Bone marrow (tissue), 2 donors: Measurements from ENCODE around the gene SHCBP1L.

ENCODE experiments used
- DNase-seq, 2 donors: peaks; one replicate each; lab custom pipeline; 2025; lab: John Stamatoyannopoulos, UW

The SHCBP1L gene

DNA sequence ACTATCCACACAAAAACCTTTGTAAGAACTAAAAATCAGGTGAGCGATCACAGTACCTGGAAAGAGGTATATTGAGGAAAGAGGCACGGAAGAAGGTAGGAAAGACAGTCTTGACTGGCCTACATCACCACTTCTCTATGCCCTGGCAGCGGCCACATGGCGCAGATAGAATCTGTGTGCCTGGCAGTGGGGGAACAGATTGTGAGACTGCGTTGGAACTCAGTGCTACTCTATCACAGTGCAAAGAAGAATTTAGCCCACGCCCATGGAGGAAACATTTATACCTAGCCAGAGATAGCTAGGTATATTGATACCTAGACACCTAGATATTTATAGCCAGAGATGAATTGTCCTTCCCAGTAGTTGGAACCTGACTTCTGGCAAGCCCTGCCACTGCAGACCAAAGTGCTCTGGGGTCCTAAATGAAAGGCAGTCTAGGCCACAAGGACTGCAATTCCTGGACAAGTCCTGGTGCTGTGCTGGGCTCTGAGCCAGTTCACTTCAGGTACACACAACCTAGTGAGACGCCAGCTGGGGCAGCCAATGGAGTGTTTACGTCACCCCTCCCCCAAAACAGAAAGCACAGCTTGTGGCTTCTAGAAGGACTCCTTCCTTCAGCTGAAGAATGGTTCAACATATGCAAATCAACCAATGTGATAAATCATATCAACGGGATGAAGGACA, 61.9 kb downstream of the SHCBP1L start:
- no peak for DNase-seq

DNA sequence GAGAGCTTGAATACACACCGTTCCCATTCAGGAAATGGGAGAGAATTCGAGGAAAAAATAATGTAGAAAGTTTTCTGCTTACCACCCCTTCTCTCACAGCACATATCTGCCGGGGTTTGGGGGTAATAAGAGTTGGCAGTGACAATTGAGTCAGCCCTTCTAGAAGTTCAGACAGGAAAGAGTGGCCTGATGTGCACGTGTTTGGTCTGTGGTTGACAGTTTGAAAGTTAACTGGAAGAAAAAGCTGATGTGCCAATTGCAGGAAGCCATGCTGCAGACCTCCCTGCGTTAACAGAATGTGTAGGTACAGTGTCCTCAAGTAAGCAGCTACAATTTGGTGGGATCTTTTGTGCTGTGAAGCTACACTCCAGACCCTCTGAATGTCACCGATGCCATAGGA, 63.0 kb downstream of the SHCBP1L start:
- DNase-seq: peak in 1 of 2 donors; percentile 58

DNA sequence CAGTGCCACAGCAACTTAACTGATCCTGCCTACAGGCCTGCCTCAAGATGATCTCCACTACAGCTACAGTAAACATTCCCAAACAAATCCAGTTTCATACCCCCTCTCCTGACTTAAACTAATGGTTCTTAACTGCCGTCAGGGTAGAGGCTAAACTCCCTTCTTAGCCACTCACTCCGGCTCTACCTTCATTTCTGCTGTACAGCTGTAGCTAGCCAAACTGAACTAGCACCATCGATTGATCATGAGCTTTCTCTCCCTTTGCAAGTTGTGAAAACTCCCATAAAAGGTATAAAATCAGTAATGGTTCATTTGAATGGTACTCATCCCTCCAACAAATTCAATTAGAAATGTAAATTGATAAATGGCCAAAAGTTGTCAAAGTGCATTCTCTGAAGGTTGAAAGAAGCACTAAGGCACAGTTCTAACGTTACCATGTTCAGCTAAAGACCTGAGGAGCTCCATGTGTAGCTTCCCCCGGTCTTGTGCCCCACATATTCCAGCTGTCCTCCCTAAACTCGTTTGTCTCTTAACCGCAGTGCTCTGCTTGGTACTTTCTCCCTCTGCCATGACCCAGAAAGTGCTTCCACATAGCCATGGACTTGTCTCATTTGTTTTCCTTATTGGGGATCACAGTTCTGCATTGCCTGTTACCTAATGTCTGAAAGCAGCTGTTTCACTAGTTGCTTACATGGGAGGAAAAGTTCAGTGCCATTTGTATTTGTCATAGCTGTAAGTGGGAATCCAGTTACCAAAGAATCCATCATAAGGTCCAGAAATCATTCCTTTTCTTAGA, 64.0 kb downstream of the SHCBP1L start:
- DNase-seq: no peak

DNA sequence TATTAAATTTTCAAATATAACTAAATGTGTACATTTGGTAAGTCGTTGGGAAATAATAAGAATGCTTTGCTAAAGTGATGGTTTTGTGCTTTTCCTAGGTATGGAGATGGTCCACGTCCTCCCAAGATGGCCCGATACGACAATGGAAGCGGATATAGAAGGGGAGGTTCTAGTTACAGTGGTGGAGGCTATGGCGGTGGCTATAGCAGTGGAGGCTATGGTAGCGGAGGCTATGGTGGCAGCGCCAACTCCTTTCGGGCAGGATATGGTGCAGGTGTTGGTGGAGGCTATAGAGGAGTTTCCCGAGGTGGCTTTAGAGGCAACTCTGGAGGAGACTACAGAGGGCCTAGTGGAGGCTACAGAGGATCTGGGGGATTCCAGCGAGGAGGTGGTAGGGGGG, 66.0 kb downstream of the SHCBP1L start:
- DNase-seq: no peak

DNA sequence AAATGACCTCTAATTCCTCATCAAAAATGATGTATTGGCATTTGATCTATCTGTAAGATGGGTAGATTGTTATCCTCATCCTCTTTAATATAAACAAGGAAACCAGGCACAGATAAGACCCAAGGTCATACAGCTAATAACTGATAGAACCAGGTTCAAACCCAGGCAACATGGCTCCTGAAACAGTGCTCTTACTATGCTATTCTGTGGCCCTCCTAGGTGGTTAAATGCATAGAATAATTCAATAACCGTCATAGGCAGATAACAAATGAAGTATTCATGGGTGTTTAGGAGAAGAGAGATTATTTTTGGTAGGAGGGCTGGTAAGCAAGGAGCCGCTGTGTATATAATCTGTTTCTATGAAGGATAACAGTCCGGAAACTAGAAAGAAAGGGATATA, 67.4 kb downstream of the SHCBP1L start:
- no peak for DNase-seq

DNA sequence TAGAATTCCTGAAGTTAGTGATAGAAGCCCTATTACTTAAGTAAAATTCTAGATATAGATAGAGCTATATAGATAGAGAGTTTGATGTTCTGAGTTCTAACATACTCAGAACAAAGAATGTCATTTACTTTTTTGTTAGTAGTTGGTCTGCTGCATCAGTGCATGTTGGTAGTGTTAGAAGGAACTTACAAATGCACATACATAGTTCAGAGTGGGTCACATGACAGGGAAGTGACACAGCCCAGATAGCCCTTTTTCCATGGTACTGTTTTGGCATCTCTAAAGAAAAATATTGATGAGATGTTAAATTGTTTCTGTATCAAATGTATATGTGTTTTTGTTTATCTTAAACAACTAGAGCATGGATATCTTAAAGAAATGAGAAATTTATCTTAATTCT, 68.1 kb downstream of the SHCBP1L start:
- DNase-seq: no peak

DNA sequence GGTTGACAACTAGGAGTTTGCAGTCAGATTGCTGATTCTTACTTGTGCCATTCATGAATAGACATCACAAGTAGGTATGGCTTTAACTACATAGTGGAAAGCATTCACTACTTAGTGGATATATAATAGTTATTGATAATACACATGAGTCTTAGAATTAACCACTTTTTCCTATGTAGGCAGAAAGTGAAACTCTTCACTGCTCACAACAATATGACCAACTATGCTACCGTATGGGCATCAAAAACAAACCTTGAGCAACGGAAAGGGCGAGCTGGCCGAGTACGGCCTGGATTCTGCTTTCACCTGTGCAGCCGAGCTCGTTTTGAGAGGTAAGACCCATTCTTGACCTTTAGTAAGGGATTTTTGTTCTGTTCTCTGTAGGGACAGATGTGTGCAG, 75.1 kb downstream of the SHCBP1L start:
- no peak for DNase-seq

DNA sequence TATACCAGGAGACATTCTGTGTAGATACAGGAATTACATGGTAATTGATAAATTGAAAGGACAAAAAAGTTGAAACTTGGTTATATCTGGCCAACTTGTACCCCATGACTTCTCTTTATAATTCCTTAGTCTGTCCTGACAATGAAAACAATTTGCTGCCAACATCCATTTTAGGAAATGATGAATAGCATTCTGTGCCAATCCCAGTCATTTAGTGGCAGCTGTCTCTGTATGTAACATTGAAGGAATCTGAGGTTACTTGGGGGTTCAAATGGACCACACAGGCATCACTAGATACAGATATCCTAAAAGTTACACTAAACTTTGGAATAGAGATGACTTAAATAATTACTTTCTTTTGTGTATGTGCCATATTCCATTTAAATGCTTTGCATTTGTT, 75.6 kb downstream of the SHCBP1L start:
- DNase-seq: no peak

DNA sequence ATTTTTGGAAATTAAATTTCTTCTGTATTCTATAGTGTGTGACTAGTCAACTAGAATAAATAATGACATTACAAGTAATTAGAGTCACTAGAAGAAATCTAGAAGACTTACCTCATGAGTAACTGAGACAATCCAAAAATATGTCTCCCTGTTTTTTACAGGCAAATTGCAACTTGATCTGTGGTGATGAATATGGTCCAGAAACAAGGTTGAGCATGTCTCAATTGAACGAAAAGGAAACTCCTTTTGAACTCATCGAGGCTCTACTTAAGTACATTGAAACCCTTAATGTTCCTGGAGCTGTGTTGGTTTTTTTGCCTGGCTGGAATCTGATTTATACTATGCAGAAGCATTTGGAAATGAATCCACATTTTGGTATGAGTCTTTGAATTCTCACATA, 77.1 kb downstream of the SHCBP1L start:
- DNase-seq: no peak

DNA sequence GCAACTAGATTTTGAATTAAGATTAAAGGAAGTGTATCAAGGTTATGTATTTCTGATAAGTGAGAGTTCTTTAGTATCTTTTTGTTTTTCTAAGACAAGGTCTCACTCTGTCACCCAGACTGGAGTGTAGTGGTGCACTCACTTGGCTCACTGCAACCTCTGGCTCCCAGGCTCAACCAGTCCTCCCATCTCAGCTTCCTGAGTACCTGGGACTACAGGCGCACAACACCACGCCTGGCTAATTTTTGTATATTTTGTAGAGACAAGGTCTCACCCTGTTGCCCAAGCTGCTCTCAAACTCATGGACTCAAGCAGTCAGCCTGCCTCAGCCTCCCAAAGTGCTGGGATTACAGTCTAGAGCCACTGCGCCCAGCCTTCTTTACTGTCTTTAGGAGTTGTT, 80.1 kb downstream of the SHCBP1L start:
- DNase-seq: no peak

DNA sequence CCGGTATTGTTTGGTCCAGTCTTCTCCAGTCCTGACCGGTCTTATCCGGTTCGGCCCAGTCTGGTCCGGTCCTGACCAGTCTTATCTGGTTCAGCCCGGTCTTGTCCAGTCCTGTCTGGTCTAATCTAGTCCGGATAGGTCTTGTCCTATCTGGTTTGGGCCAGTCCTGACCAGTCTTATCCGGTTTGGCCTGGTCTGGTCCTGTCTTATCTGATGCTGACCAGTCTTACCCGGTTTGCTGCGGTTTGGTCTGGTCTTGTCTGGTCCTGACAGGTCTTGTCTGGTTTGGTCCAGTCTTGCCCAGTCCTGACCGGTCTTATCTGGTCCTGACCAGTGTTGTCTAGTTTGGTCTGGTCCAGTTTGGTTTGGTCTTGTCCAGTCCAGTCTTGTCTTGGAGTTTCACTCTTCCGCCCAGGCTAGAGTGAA, 83.7 kb downstream of the SHCBP1L start:
- DNase-seq: no peak

DNA sequence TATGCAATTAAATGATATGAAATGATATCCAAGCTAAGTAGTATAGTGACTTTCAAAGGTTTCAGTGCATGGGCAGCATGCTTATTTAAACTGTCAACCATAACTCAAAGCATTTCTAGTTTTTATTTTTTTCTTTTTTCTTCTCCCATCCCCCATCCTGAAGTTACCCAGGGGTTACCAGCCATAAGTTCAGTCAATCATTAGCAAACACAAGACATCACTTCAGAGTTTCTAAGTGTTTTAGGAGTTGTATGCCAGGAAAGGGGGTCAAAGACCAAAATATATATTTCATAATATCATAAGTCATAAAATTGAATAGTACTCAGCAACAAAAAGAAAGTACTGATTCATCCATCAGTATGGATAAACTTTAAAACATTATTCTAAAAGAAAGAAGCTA, 85.1 kb downstream of the SHCBP1L start:
- DNase-seq: no peak

DNA sequence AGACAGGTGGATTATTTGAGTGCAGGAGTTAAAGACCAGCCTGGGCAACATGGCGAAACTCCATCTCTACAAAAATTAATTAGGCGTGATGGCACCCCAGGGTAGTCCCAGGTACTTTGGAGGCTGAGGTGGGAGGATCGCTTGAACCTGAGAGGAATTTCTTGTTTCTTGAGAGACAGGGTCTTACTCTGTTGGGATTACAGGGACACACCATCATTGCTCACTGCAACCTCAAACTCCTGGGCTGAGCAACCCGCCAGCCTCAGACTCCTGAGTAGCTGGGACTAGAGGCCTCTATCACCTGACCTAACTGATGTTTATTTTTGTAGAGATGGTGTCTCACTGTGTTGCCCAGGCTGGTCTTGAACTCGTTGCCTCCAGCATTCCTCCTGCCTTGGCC, 89.0 kb downstream of the SHCBP1L start:
- DNase-seq: no peak

DNA sequence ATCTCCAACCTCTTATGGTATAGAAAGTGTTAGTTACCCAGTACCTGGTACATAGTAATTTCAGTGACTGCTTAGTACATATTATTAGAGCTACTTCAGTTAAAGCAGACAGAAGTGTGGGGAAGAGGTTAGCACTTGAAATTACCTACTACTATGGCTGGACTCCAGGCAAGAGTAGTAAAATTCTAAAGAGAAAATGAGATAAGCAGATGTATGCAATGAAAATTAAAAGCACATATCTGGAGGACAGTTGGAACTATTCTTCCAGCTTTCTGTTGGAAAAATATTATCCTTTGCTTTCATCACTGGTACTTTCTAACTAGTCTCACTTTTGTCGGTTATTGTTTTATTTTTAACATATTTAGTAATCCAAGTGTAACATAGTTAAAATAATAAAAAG, 90.1 kb downstream of the SHCBP1L start:
- no peak for DNase-seq

DNA sequence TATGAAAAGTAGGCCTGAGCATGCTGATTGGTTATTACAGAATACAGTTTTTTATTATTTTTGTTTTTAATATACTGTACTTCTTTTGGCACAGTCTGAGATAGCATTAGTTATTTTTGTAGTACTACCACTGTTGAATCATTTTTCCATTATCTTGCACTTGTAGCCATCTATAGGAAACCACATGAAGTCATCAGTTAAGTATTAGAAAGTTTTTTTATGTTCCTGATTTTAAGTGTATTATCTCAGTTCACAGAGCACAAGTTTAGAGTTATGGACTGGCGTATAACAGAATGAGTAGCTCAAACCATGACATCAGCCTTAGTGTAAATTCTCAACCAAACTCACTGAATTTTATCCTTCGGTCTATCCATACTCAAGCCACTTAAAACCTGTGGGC, 91.0 kb downstream of the SHCBP1L start:
- DNase-seq: no peak

DNA sequence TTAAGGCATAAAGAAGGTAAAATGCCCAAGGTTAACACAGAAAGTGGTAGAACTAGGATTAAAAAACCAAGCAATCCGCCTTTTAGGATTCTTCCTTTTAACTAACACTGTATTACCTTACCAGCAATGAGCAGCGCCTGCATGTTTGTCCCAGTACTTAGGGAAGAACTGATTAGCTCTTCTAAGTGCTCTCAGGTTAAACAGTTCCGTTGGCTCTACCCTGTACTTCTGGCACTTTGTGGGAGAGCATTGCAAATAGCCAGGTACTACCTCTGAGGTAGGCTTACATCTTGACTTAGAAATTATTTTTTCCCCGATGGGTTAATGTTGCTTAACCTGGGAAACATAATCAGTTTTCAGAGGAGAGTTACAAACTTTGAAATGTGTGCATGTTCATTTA, 92.3 kb downstream of the SHCBP1L start:
- DNase-seq: no peak

DNA sequence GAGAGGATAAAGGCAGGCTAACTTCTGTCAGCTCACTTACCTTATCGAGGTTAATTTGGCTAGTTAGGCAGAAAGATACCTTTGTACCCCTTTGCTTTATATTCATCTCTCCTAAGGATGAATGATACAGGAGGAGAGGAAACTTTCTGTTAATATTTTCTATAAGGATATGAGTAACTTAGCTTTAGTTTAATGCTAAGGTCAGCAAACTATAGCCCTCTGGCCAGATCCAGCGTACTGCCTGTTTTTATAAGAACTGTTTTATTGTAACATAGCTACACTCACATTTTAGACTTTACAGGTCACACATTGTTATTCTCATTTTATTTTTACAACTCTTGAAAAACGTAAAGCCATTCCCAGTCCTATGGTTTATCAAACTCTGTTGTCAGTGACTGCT, 95.8 kb downstream of the SHCBP1L start:
- DNase-seq: no peak

DNA sequence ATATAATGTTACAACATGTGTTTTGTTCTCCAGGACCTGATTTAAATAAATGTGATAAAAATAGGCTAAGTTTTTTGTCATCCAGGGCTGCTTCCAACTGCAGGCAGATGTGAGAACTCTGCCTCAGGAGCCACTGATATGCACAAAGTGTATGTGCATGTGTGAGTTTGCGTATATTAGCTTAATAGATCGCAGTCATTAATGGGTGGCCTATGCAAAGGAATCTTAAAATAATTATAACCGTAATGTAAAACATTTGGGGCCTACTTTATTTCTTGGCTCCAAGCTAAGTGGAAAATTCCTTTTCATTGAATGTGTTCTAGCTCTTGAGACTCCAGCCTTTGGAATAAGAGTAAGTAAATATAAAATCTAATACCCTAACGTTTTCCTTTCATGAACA, 97.1 kb downstream of the SHCBP1L start:
- DNase-seq: no peak

DNA sequence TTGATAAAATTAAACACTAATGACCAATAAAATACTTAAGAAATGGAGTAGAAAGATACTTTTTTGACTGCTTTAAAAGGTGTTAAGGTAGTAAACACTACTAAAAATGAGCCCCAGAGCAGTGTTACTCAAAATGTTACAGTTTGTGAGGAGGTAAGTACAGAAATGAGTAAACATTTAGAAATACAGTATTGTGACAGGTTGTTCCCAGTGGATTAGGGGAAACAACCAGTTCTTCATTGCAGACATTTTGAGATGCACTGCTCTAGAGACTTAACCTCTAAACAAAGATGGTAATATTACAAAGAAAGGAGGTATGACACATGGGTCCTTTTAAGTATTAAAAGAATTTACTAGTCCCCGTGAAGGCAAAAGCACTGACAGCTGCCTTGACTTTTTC, 101.1 kb downstream of the SHCBP1L start:
- DNase-seq: no peak

DNA sequence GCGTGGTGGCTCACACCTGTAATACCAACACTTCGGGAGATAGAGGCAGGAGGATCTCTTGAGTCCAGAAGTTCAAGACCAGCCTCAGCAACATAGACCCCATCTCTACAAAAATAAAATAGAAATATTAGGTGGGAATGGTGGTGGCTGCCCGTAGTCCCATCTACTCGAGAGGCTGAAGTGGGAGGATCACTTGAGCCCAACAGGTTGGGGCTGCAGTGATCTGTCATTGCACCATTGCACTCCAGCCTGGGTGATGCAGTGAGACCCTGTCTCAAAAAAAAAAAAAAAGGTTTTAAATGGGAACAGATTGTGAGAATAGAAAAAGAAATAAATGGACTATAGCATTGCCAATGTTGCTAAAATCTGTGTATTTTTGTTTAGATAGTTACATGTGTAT, 102.6 kb downstream of the SHCBP1L start:
- no peak for DNase-seq
